IPS-NIHi7 (cell line): ENCODE data around the gene CNP.

Experiments used
- DNase-seq: peaks from one replicate; pipeline ENCODE4 v3.0.0; 2012; ENCODE audit warnings: mixed read lengths; ENCODE audit errors: extremely low spot score

The CNP gene

DNA sequence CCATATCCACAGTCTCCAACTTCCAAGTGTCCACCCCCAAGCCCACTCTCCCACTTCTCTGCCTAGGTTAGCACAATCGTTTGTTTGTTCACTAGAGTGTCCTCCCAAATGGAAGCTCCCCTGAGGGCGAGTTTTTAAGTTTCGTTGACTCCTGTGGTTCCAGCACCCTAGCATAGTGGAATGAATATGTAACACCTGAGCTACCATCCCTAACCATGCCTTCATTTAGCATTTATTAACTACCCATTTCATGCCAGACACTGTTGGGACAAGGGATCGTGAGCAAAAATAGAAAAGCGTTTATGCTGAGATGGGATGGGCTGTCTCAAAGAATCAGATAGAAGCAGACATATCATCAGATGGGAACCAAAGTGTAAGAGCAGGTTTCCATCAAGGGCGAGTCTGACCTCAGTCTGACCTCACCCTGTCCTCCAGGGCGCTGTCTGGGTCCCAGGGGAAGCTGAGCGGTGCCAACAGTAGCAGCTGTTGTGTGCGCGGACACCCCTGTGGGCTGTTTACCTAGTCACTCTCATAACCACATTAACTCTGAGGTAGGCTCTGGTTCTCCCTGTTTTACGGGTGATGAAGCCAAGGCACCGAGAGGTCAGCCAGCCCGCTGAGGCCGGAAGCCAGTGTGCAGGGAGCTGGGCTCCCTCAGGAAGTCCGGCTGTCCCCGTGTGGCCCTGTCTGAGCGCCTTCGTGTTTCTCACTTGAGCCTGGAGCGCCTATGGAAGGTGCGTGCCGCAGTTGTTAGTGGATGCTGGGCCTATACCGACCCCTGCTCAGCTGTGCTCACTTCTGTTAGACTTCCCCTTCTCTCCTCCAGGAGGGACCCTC is 6.2 kb downstream of the CNP start:
- no peak for DNase-seq

GRCh38 chr17:41973408-41973811 is 6.8 kb downstream of the CNP start:
- DNase-seq: no peak

DNA sequence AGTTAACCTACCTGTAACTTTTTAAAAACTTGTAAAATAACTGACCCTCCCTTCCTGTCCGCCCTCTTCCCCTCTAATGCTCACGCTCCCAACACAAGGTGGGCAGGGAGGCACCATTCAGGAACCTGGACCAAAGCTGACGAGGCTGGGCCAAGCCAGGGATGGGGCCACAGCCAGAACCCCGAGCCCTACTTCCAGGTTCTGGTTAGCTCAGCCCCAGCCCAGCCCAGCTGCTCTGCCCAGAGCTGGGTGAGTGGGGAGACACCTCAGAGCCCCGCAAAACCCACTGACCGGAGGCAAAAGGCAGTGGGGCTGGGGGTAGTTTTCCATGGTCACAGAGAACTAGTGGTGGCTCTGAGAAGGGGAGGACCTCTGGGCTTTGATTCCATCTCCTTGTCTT is 7.4 kb downstream of the CNP start:
- DNase-seq: no peak

DNA sequence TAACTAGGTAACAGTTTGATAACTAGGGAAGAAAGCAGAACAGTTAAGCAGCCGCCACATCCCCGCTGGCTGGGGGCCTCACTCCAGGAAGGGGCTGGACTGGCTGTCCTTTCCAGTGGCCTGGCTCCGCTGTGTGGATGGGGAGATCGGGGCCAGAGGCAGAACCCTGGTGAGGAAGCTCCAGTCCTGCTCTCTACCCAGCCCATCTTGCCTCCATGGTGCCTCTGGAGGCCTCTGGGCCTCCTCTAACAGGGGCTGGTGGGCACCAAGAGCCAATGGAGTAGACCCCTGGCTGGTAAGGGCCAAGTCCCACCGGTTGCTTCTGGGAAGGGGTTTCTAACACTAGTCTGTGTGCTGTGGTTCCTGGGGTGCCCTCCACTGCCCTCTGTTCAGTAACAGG is 8.1 kb downstream of the CNP start:
- DNase-seq: no peak

DNA sequence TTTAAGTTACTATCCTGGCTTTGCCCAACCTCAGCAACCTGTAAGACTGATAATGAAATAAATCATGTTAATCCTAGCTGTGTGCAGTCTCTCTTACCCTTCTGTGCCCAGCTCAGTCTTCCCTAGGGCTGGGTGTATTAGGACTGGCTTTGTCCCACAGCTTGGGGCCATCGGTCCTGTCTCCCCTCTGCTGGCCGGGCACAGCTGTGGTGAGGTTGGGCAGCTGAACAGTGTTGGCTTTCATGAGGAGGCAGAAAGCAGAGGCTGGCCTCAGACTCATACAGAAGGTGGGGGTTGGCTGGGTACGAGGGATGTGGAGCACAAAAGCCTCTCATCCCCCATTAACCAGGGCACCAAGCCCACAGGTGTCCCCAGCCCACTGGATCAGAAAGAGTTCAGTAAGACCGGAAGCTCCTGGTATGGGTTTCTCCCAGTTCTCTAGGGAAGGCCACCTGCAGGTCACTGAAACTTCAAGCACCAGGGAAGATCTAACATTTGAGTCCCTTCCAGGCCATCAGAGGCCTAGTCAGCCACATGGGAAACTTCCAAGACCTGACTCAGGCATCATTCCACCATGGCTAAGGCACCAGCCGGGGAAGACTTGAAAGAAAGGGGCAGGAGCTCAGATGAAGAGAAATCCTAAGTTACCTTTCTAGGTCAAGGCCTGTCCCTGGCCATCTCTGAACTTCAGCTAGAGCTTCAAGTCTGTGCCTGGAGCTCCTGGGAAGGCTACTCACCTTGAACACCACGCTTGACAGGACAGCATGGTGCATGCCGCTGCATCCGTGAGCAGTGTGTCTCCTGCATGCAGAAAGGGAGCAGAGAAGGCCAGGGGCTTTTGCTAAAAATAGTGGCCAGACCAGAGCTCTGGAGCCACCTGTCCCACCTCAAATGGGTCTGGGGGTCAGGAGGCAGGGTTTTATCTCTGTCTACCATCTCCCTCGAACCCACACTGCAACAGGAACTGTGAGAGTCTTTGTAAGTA is 8.8 kb downstream of the CNP start:
- no peak for DNase-seq

GRCh38 chr17:41976142-41976768 is 9.7 kb downstream of the CNP start:
- no peak for DNase-seq

DNA sequence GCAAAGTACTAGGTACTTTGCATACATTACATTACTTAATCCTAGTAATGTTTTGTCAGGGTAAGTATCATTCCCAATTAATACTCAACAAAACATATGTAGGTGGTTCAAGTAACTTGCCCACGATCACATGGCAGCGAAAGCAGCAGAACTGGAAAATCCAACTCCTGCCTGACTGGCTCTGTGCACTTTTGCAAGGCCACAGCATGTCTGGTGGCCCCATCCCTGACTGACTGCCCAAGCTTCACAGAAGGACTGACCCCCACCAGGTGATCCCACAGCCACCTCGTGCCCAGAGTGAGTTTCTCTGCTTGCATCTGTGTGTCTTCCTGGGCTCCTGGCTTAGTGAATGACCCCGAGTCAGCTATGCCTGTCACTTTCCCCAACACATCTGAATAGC is 11.4 kb downstream of the CNP start:
- DNase-seq: no peak

DNA sequence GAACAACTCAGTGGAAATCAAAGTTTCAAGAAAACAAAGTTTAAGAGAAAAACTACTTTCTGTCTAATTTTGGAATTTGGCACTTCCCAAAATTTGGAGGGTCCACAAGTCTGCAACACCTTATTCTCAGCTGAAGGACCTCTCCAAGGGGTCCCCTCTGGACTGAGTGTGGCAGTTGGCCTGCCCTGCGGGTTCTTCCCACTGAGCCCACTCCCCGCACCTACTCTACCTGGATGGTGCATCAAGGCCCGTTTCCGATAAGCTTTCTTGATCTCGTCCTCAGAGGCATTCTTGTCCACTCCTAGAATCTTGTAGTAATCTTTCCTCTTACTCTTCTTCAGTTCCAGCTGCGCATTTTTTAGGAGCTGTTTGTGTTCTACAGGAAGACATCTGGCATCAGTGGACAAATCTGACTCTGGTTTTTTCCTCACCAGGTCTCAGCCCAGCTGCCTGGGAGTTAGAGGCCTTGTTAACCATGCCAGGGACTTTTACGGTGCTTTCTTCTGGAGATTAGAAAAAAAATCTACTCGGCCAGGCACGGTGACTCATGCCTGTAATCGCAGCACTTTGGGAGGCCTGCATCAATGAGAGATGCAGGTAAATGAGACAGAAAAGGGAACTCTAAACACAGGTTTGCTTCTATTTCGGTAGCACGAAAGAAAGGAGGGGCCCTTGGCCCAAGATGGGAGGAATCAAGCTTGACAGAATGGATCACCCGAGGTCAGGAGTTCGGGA is 15.6 kb downstream of the CNP start:
- no peak for DNase-seq

GRCh38 chr17:41984454-41984853 is 17.9 kb downstream of the CNP start:
- DNase-seq: no peak

DNA sequence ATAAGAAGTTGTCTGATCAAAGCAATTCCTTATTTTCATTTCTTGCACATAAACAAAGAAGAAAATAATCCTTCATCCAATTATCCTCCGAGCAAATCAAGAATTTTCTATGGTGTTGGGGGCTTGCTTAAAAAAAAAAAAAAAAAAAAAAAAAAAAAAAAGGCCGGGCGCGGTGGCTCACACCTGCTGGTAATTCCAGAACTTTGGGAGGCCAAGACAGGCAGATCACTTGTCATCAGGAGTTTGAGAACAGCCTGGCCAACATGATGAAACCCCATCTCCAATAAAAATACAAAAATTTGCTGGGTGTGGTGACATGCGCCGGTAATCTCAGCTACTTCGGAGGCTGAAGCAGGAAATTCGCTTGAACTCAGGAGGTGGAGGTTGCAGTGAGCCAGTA is 19.3 kb downstream of the CNP start:
- DNase-seq: no peak

GRCh38 chr17:41986634-41987033 is 20.0 kb downstream of the CNP start:
- no peak for DNase-seq

DNA sequence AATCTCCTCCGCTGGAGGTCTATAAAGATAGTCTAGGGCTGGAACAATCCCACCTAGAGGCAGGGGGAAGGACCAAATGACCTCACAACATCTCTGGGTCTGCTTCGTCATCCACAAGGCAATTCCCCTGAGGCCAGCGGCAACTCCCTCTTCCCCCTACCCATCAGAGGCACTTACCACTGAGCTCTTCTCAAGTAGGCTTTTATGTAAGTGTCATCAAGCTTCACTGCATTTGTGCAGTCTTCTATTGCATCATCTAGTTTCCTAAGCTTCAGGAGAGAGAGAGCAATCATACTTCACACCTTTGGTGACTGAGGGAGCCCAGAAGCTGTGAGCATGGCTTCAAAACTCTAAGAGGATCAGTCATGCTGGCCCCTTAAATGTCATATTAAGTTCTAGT is 21.0 kb downstream of the CNP start:
- DNase-seq: no peak

GRCh38 chr17:41988418-41988817 is 21.8 kb downstream of the CNP start:
- no peak for DNase-seq

DNA sequence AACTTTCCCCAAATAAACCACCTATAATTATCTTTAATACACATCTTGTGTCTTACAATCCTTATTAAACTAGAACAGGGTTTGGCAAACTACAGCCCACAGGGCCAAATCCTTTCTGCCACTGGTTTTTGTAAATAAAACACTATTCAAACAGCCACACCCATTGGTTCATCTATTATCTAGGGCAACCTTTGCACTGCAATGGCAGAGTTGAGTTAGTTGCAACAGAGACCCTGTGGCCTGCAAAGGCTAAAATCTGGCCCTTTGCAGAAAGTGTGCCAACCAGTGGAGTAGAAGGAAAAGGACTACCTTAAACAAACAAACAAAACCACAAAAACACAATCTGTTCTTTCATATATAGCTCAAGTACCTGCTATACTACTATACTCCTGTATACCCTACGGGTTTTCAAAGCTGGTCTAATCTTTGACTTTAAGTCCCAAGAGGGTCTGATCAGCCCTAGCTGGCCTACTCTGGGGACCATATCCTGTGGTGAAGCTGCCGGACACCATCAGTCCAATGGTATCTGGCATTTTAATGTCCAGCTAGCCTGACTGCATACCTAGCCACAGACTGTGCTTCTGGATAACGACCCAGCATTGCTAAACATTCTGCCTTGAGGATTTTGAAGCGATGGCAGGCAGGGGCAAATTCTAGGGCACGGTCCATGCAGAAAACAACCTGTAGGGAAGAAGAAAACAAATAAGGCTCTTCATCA is 23.3 kb downstream of the CNP start:
- no peak for DNase-seq

- DNase-seq: no peak
These were observed 26.0 kb downstream of the CNP start for GRCh38 chr17:41992576-41992975.

DNA sequence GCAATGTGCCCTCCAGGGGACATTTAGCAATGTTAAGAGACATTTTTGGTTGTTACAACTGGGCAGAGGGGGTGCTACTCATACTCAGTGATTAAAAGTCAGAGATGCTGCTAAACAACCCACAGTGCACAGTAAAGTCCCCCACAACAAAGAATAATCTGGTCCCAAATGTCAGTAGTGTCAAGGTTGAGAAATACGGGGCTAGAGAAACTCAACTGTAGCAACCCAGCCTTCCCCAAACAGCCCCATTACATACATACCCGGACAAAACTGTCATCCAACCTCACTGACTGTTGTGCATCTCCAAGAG is 30.2 kb downstream of the CNP start:
- DNase-seq: no peak

DNA sequence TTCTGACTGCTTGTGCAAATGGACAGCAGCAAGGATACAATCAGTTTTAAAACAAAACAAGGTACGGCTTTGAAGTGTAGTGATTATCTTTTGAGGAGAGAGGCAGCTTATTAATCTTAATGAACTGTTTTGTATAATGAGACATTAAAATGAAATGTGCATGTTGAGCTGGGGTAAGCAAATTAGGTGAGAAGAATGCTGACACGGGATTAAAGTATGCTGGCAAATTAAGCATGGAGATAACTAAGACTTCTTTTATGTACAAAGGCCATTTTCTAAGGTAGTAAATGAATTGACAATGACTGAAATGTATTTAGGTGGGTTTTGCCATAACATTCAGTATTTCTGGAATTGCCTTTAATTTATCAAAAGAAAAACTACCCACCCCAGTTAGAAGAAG is 31.9 kb downstream of the CNP start:
- DNase-seq: no peak

GRCh38 chr17:42000413-42001133 is 34.0 kb downstream of the CNP start:
- no peak for DNase-seq

DNA sequence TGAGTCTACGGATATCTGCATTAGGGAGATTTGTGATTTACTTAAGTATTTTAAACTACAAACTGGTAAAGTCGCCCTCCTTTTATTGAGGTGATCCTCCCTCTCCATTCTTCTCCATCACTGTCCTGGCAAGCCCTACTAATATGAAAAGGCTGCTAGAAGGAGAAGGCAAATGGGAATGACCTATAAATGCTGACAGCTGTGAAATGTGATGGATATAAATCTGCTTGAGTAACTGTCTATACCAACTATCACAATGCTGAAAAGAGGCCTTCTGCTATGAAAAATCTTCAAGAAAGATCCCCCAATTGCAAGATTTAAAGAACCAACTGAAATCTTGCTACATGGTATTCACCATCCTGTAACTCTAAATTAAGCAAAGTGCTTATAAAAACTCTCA is 35.1 kb downstream of the CNP start:
- DNase-seq: no peak

DNA sequence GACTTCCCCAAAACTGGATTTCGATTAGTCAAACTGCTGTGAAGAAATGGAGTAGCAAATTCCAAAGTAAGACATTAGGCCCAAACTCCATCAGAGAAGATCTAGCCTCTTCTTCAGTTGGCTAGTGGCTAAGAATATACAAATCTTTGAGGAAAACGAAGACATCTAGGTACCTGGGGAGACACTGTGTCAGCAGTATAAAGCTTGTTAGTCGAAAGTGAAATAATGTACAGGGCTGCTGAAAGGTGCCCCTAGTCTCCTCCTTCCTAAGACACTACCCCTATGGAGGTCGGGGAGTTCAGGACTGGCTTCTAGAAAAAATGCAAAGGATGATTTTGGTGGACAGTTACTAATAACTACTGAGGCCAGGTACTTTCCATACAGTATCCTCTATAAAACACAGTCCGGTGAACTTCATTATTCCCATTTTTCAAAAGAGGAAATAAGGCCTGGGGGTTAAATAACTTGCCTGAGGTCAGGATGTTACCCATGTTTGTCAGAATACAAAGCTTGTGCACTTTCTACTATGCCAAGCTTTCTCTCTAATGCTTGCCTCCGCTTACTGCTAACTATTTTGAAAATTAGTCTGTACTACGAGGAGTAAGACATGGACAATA is 35.7 kb downstream of the CNP start:
- no peak for DNase-seq
